ENCODE measurements around the gene TGFBI. TPM values are rescaled to one million over a fixed set of nuclear protein-coding genes. Genes with fewer than 3 reads are reported as not detected.

Gene TGFBI
- total RNA-seq, 6 donors from 2014 or later, result 51.0 to 189 (median 126) TPM

DNA sequence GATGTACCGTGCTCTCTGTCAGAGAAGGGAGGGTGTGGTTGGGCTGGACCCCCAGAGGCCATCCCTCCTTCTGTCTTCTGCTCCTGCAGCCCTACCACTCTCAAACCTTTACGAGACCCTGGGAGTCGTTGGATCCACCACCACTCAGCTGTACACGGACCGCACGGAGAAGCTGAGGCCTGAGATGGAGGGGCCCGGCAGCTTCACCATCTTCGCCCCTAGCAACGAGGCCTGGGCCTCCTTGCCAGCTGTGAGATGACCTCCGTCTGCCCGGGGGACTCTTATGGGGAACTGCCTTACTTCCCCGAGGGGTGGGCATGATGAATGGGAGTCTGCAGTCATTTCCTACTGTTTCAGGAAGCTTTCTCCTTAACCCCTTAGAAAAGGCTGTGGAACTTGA lies 17.5 kb downstream of the TGFBI start:
- ATAC-seq (ENCODE audit: low FRiP score in 2 of 2), result no peak
- TF ChIP-seq EP300 (IDR thresholded peaks at IDR 0.05), result no peak
- TF ChIP-seq POLR2AphosphoS5 (IDR thresholded peaks at IDR 0.05), result no peak
- TF ChIP-seq, protein P1, sequence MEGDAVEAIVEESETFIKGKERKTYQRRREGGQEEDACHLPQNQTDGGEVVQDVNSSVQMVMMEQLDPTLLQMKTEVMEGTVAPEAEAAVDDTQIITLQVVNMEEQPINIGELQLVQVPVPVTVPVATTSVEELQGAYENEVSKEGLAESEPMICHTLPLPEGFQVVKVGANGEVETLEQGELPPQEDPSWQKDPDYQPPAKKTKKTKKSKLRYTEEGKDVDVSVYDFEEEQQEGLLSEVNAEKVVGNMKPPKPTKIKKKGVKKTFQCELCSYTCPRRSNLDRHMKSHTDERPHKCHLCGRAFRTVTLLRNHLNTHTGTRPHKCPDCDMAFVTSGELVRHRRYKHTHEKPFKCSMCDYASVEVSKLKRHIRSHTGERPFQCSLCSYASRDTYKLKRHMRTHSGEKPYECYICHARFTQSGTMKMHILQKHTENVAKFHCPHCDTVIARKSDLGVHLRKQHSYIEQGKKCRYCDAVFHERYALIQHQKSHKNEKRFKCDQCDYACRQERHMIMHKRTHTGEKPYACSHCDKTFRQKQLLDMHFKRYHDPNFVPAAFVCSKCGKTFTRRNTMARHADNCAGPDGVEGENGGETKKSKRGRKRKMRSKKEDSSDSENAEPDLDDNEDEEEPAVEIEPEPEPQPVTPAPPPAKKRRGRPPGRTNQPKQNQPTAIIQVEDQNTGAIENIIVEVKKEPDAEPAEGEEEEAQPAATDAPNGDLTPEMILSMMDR (IDR thresholded peaks at IDR 0.05), result no peak
- TF ChIP-seq POLR2A (IDR thresholded peaks at IDR 0.05), result no peak
- Histone ChIP-seq H3K4me1 (no peaks in the 10 kb centered on the region), H3K9me3 (no peaks in the 10 kb centered on the region), H3K36me3 (peaks cover 0 to 8% (median 0%) of the 10 kb centered on the region in 4 donors), H3K27me3 (no peaks in the 10 kb centered on the region), H3K27ac (no peak overlapping the region), H3K4me3 (no peak overlapping the region)
- 63 to 73% methylated on average over 6 to 12 of the region's 12 CpGs for WGBS, 2 donors
- peak in 1 of 2 donors; percentile 25 for DNase-seq

DNA sequence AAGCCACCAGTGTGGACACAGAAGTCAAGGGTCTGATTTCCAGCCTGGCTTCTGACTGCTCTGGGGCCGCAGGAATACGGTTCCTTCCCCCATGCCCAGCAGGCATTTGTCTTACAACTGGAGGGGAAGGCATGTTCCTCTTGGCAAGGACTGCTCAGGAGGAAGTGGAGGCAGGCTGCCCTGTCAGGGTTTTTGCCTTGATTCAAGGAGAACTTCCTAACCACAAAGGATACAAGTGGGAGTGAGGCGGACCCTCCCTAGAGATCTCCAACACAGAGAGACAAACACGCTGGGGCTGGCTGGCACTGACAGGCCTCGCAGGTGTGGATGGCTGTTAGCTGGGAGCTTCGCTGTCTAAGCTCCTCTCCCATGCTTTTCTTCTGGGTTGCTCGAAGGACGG lies 19.1 kb downstream of the TGFBI start:
- 67 to 89% methylated on average over 6 to 8 of the region's 8 CpGs for WGBS, 2 donors
- DNase-seq, result peak in 1 of 2 donors; percentile 53
- Histone ChIP-seq H3K4me1 (no peaks in the 10 kb centered on the region), H3K27me3 (no peaks in the 10 kb centered on the region), H3K9me3 (no peaks in the 10 kb centered on the region), H3K36me3 (peaks cover 0 to 8% (median 0%) of the 10 kb centered on the region in 4 donors), H3K27ac (no peak overlapping the region), H3K4me3 (no peak overlapping the region)
- ATAC-seq (ENCODE audit: low FRiP score in 2 of 2), result peak; percentile 7 to 77
- TF ChIP-seq, protein P1 (IDR thresholded peaks at IDR 0.05), result no peak
- TF ChIP-seq POLR2AphosphoS5 (IDR thresholded peaks at IDR 0.05) (no peak), EP300 (IDR thresholded peaks at IDR 0.05) (no peak), POLR2A (IDR thresholded peaks at IDR 0.05) (no peak)

DNA sequence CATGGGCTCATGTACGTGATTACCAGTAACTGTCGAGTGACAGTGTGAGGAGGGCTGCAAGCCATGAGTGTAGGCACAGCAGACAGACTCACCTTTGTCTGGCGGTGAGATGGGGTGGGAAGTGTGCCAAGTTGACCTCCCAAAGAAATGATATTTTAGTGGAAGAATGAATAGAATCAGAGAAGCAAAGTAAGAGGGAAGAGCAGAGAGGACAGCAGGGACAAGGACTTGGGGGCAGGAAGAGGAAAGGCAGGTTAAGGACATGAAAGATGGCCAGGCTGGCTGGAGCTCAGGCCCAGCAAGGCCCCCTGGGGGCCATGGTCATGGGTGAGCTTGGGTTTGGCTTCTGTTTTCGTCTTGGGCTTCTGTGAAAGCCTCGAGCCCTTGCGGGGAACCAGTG lies 20.2 kb downstream of the TGFBI start:
- no peaks in the 10 kb centered on the region for H3K9me3 ChIP-seq
- H3K36me3 ChIP-seq, result peaks cover 0 to 8% (median 0%) of the 10 kb centered on the region in 4 donors
- ATAC-seq (ENCODE audit: low FRiP score in 2 of 2) (no peak), DNase-seq (no peak)
- no peak overlapping the region for H3K27ac ChIP-seq
- peaks cover 0 to 3% (median 2%) of the 10 kb centered on the region in 4 donors for H3K4me1 ChIP-seq
- 95 to 98% methylated on average over 6 of the region's 6 CpGs for WGBS, 2 donors
- no peak for TF ChIP-seq EP300 (IDR thresholded peaks at IDR 0.05)
- no peak for TF ChIP-seq POLR2AphosphoS5 (IDR thresholded peaks at IDR 0.05)
- no peak for TF ChIP-seq POLR2A (IDR thresholded peaks at IDR 0.05)
- TF ChIP-seq, protein P1 (IDR thresholded peaks at IDR 0.05), result no peak
- H3K27me3 ChIP-seq, result no peaks in the 10 kb centered on the region
- H3K4me3 ChIP-seq, result no peak overlapping the region

DNA sequence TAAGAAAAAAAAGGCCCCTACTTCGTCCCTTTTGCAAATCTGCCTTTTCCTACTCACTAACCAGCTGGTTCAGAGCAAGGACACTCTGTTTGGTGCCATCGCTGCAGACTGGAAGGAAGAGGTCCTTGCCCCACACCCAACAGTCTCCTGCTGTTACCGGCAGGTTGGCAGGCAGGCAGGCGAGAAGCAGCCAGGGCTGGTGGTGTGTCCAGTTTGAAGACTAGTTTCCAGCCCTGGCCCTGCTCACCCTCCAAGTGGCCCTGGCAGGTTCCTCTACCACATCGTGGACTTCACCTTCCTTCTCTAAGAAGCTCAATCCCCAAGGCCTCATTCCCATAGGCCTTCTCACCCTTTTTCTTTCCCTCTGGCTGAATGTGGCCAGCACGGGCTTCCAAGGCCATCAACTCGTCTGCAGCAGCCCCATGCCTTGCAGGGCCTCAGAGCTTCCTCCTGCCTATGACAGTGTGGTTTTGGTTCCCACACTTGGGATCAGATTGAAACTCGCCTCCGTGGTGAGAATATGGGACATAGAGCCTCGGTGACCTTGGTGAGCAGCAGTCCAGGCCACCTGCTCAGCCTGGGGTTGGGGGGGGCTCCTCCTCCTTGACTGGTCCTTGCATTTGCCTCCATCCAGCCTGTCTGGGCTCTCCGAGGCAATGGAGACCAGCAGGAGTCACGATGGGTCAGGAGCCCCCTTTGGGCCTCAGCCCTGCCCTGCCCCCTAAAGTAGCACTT lies 22.9 kb downstream of the TGFBI start:
- no peaks in the 10 kb centered on the region for H3K27me3 ChIP-seq
- H3K27ac ChIP-seq, result no peak overlapping the region
- DNase-seq (peak in 1 of 2 donors; percentile 20), ATAC-seq (ENCODE audit: low FRiP score in 2 of 2) (no peak)
- H3K4me1 ChIP-seq, result peaks cover 0 to 4% (median 3%) of the 10 kb centered on the region in 4 donors
- TF ChIP-seq POLR2AphosphoS5 (IDR thresholded peaks at IDR 0.05), result no peak
- TF ChIP-seq POLR2A (IDR thresholded peaks at IDR 0.05), result no peak
- TF ChIP-seq, protein P1 (IDR thresholded peaks at IDR 0.05), result no peak
- no peak for TF ChIP-seq EP300 (IDR thresholded peaks at IDR 0.05)
- 74 to 80% methylated on average over 12 of the region's 12 CpGs for WGBS, 2 donors
- H3K4me3 ChIP-seq, result no peak overlapping the region
- H3K36me3 ChIP-seq, result peaks cover 0 to 8% (median 0%) of the 10 kb centered on the region in 4 donors
- H3K9me3 ChIP-seq, result no peaks in the 10 kb centered on the region

Measured in upper lobe of left lung (tissue), 6 donors.